Amniotic stem cell (primary cell): Measurements from ENCODE around the gene LRRC57.

Experiments used
- DNase-seq: peaks from one replicate; lab custom pipeline; 2025; lab: John Stamatoyannopoulos, UW

Gene LRRC57

DNA sequence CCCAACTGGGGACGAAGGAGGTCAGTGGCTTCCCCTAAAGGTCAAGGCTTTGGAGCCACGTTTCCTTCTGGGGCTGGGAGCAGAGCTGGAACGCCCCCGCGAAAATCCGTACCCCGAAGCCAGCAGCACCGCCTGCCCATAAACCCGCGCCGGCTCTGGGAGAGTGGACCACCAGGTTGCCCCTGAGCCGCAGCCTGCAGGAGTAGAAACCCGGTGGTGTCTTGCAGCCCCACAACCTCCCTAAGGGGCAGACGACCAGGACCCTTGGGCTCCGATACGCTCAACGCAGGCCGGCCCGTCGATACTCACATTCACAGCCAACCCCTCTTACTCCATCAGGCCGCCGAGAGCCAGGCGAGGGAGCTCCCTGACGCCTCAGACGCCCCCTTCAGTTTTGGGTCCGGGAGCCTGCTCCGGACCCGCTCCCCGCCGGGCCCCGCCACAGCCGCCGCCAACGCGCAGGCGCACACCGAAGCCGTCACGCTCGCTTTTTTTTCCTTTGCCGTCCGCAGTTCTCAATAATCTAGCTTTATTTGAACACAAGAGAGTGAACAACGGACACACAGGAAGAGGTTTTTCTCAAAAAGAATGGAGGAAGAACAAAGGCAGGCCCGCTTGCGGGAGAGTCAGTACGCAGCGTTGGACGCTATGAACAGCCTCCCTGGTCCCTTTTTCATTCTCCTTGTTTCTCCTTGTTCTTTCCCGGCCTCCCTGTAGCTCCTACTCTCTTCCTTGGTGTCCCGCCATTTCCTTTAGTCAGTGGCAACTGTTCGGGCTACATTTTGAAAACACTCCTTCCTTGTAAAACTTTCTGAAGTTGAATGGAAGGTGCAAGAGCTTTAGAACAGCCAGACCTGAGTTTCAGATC, 57.7 kb downstream of the LRRC57 start, which contains the start of gene ZNF106:
Gene ZNF106, minus strand, starts transcription at position 471 of the 868 bp plus-strand sequence. CDS start 18,852 bp downstream, outside the sequence.
- peak; percentile 79 for DNase-seq

DNA sequence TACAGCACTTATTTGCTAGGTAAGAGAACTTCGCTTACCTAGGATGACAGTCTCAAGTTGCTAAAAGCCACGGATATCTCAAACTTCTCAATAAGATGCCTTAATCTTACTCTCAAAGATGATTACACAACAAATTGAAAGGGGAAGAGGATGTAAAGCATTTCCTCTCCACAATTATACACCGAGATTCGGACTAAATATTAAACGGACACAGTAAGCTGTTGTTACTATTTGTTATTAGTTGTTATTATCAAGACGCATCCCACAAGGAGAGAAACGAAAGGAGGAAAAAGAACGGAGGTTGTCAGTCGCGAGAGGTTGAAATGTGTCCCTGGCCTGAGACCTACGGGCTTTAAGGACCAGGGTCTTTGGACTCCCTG, 58.3 kb downstream of the LRRC57 start:
- DNase-seq, result no peak
